Panc1 (cell line): ENCODE data around the gene GRIK1.

Experiments
- POLR2AphosphoS5 ChIP-seq: IDR thresholded peaks from 2 replicates; pipeline ENCODE4 v1.6.1; 2012; ENCODE audit warnings: mild to moderate bottlenecking, low read depth, low read length, moderate library complexity
- TF ChIP-seq, protein P1 (sequence below): fragments of 450-650 bp; IDR thresholded peaks from 2 replicates; pipeline ENCODE4 v1.5.1; 2017; ENCODE audit warnings: mild to moderate bottlenecking

- TF ChIP-seq, protein P1, sequence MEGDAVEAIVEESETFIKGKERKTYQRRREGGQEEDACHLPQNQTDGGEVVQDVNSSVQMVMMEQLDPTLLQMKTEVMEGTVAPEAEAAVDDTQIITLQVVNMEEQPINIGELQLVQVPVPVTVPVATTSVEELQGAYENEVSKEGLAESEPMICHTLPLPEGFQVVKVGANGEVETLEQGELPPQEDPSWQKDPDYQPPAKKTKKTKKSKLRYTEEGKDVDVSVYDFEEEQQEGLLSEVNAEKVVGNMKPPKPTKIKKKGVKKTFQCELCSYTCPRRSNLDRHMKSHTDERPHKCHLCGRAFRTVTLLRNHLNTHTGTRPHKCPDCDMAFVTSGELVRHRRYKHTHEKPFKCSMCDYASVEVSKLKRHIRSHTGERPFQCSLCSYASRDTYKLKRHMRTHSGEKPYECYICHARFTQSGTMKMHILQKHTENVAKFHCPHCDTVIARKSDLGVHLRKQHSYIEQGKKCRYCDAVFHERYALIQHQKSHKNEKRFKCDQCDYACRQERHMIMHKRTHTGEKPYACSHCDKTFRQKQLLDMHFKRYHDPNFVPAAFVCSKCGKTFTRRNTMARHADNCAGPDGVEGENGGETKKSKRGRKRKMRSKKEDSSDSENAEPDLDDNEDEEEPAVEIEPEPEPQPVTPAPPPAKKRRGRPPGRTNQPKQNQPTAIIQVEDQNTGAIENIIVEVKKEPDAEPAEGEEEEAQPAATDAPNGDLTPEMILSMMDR: no peak
- TF ChIP-seq POLR2AphosphoS5: no peak
Observed at GRCh38 chr21:29940991-29941390, 1.2 kb upstream of the GRIK1 start.
